Measurements from ENCODE around the gene CXCR3.

Gene CXCR3

GRCh38 chrX:71634366-71634765 lies 16.1 kb upstream of the CXCR3 start:
- FAIRE-seq: no peak
- TF ChIP-seq CTCF (IDR thresholded peaks at IDR 0.05; ENCODE audit: insufficient read depth, missing control alignments): no peak

GRCh38 chrX:71632923-71633657 lies 14.8 kb upstream of the CXCR3 start:
- DNase-seq (ENCODE audit: insufficient read length, low spot score) (no peak), FAIRE-seq (no peak)
- no peak for TF ChIP-seq CTCF (IDR thresholded peaks at IDR 0.05; ENCODE audit: insufficient read depth, missing control alignments)

More at GRCh38 chrX:71634366-71634765, 16.1 kb upstream of the CXCR3 start:
- DNase-seq (ENCODE audit: insufficient read length, low spot score): no peak

GRCh38 chrX:71629467-71629866 lies 11.2 kb upstream of the CXCR3 start:
- no peak for TF ChIP-seq CTCF (IDR thresholded peaks at IDR 0.05; ENCODE audit: insufficient read depth, missing control alignments)
- DNase-seq (ENCODE audit: insufficient read length, low spot score): no peak
- FAIRE-seq: no peak

- no peak for DNase-seq (ENCODE audit: insufficient read length, low spot score)
- FAIRE-seq: no peak
- no peak for TF ChIP-seq CTCF (IDR thresholded peaks at IDR 0.05; ENCODE audit: insufficient read depth, missing control alignments)
Measured at GRCh38 chrX:71627588-71628404, 9.5 kb upstream of the CXCR3 start.

GRCh38 chrX:71626576-71626975 lies 8.3 kb upstream of the CXCR3 start:
- DNase-seq (ENCODE audit: insufficient read length, low spot score) (no peak), FAIRE-seq (no peak)
- no peak for TF ChIP-seq CTCF (IDR thresholded peaks at IDR 0.05; ENCODE audit: insufficient read depth, missing control alignments)

- no peak for DNase-seq (ENCODE audit: insufficient read length, low spot score)
- no peak for TF ChIP-seq CTCF (IDR thresholded peaks at IDR 0.05; ENCODE audit: insufficient read depth, missing control alignments)
- FAIRE-seq: no peak
Measured at GRCh38 chrX:71625471-71625870, 7.2 kb upstream of the CXCR3 start.

GRCh38 chrX:71623714-71624113 lies 5.4 kb upstream of the CXCR3 start:
- FAIRE-seq (no peak), DNase-seq (ENCODE audit: insufficient read length, low spot score) (no peak)
- no peak for TF ChIP-seq CTCF (IDR thresholded peaks at IDR 0.05; ENCODE audit: insufficient read depth, missing control alignments)

All from D721Med (cell line).